Choroid plexus epithelial cell (primary cell): ENCODE results near the gene SNAP25.
A peak's percentile ranks its signal among the peaks of the same experiment; 100 is the strongest.

Source experiments
- DNase-seq: peaks from one replicate; pipeline ENCODE4 v3.0.0-alpha.2; 2010; ENCODE audit warnings: low read depth
- H3K4me3 ChIP-seq: 2 replicates; pipeline ENCODE4 v1.5.1; 2011; ENCODE audit warnings: low read depth, mild to moderate bottlenecking, control low read depth, low read length, moderate library complexity
- CTCF ChIP-seq: conservative IDR thresholded peaks from 2 replicates; pipeline ENCODE4 v1.5.1; 2011; ENCODE audit warnings: low read depth, mild to moderate bottlenecking, control low read depth, inconsistent platforms, low read length, moderate library complexity

Gene SNAP25

GRCh38 chr20:10328897-10329255, 110.2 kb downstream of the SNAP25 start:
- no peak for DNase-seq
- H3K4me3 ChIP-seq, result no peak overlapping the region
- no peak for TF ChIP-seq CTCF

GRCh38 chr20:10329387-10330005, 110.9 kb downstream of the SNAP25 start:
- H3K4me3 ChIP-seq, result no peak overlapping the region
- TF ChIP-seq CTCF, result no peak
- no peak for DNase-seq

GRCh38 chr20:10330071-10330470, 111.4 kb downstream of the SNAP25 start:
- DNase-seq, result peak; percentile 40
- TF ChIP-seq CTCF, result no peak
- no peak overlapping the region for H3K4me3 ChIP-seq

GRCh38 chr20:10332656-10333415, 114.2 kb downstream of the SNAP25 start:
- no peak for TF ChIP-seq CTCF
- peak; percentile 78 for DNase-seq
- H3K4me3 ChIP-seq, result no peak overlapping the region

- DNase-seq, result peak; percentile 33
- TF ChIP-seq CTCF, result no peak
- no peak overlapping the region for H3K4me3 ChIP-seq
Observed at GRCh38 chr20:10336959-10337729, 118.5 kb downstream of the SNAP25 start.

GRCh38 chr20:10338426-10339180, 120.0 kb downstream of the SNAP25 start:
- no peak for TF ChIP-seq CTCF
- no peak overlapping the region for H3K4me3 ChIP-seq
- no peak for DNase-seq
